GM19099 (cell line): ENCODE data around the gene GAB2.

Source experiments
- POLR2A ChIP-seq: IDR thresholded peaks from 3 replicates; pipeline ENCODE4 v1.6.1; 2011; ENCODE audit warnings: low read depth; ENCODE audit not compliant: insufficient read length; ENCODE audit errors: extremely low read depth

GAB2 gene

GRCh38 chr11:78390809-78391208 is 26.8 kb downstream of the GAB2 start:
- no peak for TF ChIP-seq POLR2A

GRCh38 chr11:78386215-78386941 is 31.2 kb downstream of the GAB2 start:
- no peak for TF ChIP-seq POLR2A

- TF ChIP-seq POLR2A = no peak
These were observed 32.4 kb downstream of the GAB2 start for GRCh38 chr11:78385205-78385604.

- TF ChIP-seq POLR2A = no peak
These were observed 33.4 kb downstream of the GAB2 start for GRCh38 chr11:78384231-78384630.

- TF ChIP-seq POLR2A = no peak
These were observed 35.8 kb downstream of the GAB2 start for GRCh38 chr11:78381865-78382264.

GRCh38 chr11:78380615-78381051 is 37.0 kb downstream of the GAB2 start:
- no peak for TF ChIP-seq POLR2A

- no peak for TF ChIP-seq POLR2A
These were observed 38.5 kb downstream of the GAB2 start for GRCh38 chr11:78379039-78379670.

GRCh38 chr11:78377625-78378418 is 39.8 kb downstream of the GAB2 start:
- TF ChIP-seq POLR2A = no peak

- TF ChIP-seq POLR2A = no peak
These were observed 40.8 kb downstream of the GAB2 start for GRCh38 chr11:78376858-78377257.

- TF ChIP-seq POLR2A = no peak
These were observed 42.7 kb downstream of the GAB2 start for GRCh38 chr11:78374917-78375316.

GRCh38 chr11:78373689-78374088 is 43.9 kb downstream of the GAB2 start:
- TF ChIP-seq POLR2A = no peak

GRCh38 chr11:78372114-78372768 is 45.4 kb downstream of the GAB2 start:
- TF ChIP-seq POLR2A = no peak

- no peak for TF ChIP-seq POLR2A
These were observed 46.3 kb downstream of the GAB2 start for GRCh38 chr11:78371221-78371891.

- no peak for TF ChIP-seq POLR2A
These were observed 47.0 kb downstream of the GAB2 start for GRCh38 chr11:78370406-78371172.
